ENCODE results near the gene DHRSX. TPM values are rescaled to one million over a fixed set of nuclear protein-coding genes. Genes with fewer than 3 reads are reported as not detected.

The DHRSX gene
- total RNA-seq, 1 donor from 2014 or later, result 31.8 TPM

- Histone ChIP-seq H3K4me2 (no peak overlapping the region), H3K27ac (no peak overlapping the region), H3K27me3 (no peaks in the 10 kb centered on the region), H3K36me3 (no peaks in the 10 kb centered on the region), H3K9me3 (ENCODE audit: low read depth) (no peaks in the 10 kb centered on the region), H3K79me2 (ENCODE audit: low read depth) (no peaks in the 10 kb centered on the region), H2AFZ (replicated peaks) (no peak overlapping the region), H3K4me3 (no peak overlapping the region), H3F3A (ENCODE audit: low read depth) (no peaks in the 10 kb centered on the region), H3K4me1 (no peaks in the 10 kb centered on the region), H4K20me1 (ENCODE audit: low read depth) (no peaks in the 10 kb centered on the region), H3K9ac (no peak overlapping the region)
- no peaks in the 10 kb centered on the region for H3K27me3 Mint-ChIP-seq (ENCODE audit: insufficient read depth, low read depth)
- H3K4me3 Mint-ChIP-seq, result peak overlapping the region; percentile 80
- H3K4me1 Mint-ChIP-seq, result peaks cover 17% of the 10 kb centered on the region
- TF ChIP-seq, protein P1, sequence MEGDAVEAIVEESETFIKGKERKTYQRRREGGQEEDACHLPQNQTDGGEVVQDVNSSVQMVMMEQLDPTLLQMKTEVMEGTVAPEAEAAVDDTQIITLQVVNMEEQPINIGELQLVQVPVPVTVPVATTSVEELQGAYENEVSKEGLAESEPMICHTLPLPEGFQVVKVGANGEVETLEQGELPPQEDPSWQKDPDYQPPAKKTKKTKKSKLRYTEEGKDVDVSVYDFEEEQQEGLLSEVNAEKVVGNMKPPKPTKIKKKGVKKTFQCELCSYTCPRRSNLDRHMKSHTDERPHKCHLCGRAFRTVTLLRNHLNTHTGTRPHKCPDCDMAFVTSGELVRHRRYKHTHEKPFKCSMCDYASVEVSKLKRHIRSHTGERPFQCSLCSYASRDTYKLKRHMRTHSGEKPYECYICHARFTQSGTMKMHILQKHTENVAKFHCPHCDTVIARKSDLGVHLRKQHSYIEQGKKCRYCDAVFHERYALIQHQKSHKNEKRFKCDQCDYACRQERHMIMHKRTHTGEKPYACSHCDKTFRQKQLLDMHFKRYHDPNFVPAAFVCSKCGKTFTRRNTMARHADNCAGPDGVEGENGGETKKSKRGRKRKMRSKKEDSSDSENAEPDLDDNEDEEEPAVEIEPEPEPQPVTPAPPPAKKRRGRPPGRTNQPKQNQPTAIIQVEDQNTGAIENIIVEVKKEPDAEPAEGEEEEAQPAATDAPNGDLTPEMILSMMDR (IDR thresholded peaks at IDR 0.05), result no peak
- TF ChIP-seq EZH2 (IDR thresholded peaks at IDR 0.05) (no peak), EZH2phosphoT487 (IDR thresholded peaks at IDR 0.05) (no peak)
- no peak for DNase-seq (ENCODE audit: low spot score)
- peaks cover 20% of the 10 kb centered on the region for H3K36me3 Mint-ChIP-seq
- H3K9me3 Mint-ChIP-seq, result peaks cover 12% of the 10 kb centered on the region
- peak overlapping the region; percentile 80 for H3K27ac Mint-ChIP-seq
These were observed 175.5 kb downstream of the DHRSX start for GRCh38 chrX:2325076-2325784.

DNA sequence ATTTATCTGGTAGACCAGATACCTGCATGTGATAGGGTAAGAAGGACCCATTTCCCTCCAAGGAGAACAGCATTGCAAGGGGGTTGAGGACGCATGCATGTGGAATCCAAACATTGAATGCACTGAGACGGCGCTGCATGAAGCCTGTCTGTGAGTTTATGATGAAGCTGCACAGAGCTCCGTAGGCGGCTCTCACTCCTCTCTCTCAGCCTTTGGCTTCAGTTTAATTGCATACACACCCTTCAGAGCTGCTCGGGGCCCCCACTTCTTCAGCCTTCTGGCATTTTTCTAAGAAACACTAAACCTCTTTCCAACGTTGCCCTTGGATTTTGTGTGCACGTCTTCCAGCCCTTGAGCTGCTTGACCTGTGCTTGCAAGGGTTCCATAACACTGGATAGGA lies 176.6 kb downstream of the DHRSX start:
- Histone ChIP-seq H3K4me1 (no peaks in the 10 kb centered on the region), H3K36me3 (no peaks in the 10 kb centered on the region), H3K9ac (no peak overlapping the region), H4K20me1 (ENCODE audit: low read depth) (no peaks in the 10 kb centered on the region), H3K27me3 (no peaks in the 10 kb centered on the region), H3K27ac (no peak overlapping the region), H3K9me3 (ENCODE audit: low read depth) (no peaks in the 10 kb centered on the region), H3F3A (ENCODE audit: low read depth) (no peaks in the 10 kb centered on the region), H2AFZ (replicated peaks) (no peak overlapping the region), H3K4me2 (no peak overlapping the region), H3K79me2 (ENCODE audit: low read depth) (no peaks in the 10 kb centered on the region), H3K4me3 (no peak overlapping the region)
- Mint-ChIP-seq H3K4me3 (no peak overlapping the region), H3K9me3 (peaks cover 19% of the 10 kb centered on the region), H3K36me3 (peaks cover 20% of the 10 kb centered on the region), H3K27ac (peak overlapping the region; percentile 23), H3K4me1 (peaks cover 13% of the 10 kb centered on the region), H3K27me3 (ENCODE audit: insufficient read depth, low read depth) (no peaks in the 10 kb centered on the region)
- no peak for TF ChIP-seq EZH2 (IDR thresholded peaks at IDR 0.05)
- no peak for TF ChIP-seq EZH2phosphoT487 (IDR thresholded peaks at IDR 0.05)
- TF ChIP-seq, protein P1 (IDR thresholded peaks at IDR 0.05), result no peak
- no peak for DNase-seq (ENCODE audit: low spot score)

DNA sequence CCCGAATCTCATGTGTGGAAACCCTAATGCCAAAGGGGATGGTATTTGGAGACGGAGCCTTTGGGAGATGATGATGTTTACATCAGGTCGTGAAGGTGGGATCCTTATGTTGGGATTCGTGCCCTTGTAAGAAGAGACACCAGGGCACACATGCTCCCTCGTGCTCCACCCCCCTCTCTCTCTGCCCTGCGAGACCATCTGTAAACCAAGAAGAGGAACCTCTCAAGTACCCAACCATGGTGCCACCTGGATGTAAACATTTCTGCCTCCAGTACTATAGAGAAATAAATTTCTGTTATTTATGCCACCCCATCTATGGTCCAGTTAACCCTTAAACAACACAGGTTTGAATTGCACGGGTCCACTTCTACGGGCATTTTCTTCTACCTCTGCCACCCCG lies 179.4 kb downstream of the DHRSX start:
- Histone ChIP-seq H3K4me1 (no peaks in the 10 kb centered on the region), H2AFZ (replicated peaks) (no peak overlapping the region), H3K4me3 (no peak overlapping the region), H3K9me3 (ENCODE audit: low read depth) (no peaks in the 10 kb centered on the region), H3K36me3 (no peaks in the 10 kb centered on the region), H3F3A (ENCODE audit: low read depth) (no peaks in the 10 kb centered on the region), H3K79me2 (ENCODE audit: low read depth) (no peaks in the 10 kb centered on the region), H3K4me2 (no peak overlapping the region), H4K20me1 (ENCODE audit: low read depth) (no peaks in the 10 kb centered on the region), H3K27ac (no peak overlapping the region), H3K27me3 (no peaks in the 10 kb centered on the region), H3K9ac (no peak overlapping the region)
- no peak overlapping the region for H3K4me3 Mint-ChIP-seq
- peaks cover 34% of the 10 kb centered on the region for H3K36me3 Mint-ChIP-seq
- DNase-seq (ENCODE audit: low spot score), result no peak
- H3K4me1 Mint-ChIP-seq, result peaks cover 29% of the 10 kb centered on the region
- no peaks in the 10 kb centered on the region for H3K27me3 Mint-ChIP-seq (ENCODE audit: insufficient read depth, low read depth)
- peaks cover 28% of the 10 kb centered on the region for H3K9me3 Mint-ChIP-seq
- H3K27ac Mint-ChIP-seq, result no peak overlapping the region
- no peak for TF ChIP-seq EZH2phosphoT487 (IDR thresholded peaks at IDR 0.05)
- TF ChIP-seq EZH2 (IDR thresholded peaks at IDR 0.05), result no peak
- TF ChIP-seq, protein P1 (IDR thresholded peaks at IDR 0.05), result no peak

Measured in neural progenitor cell (in vitro differentiated cells).